Panc1 (cell line): ENCODE results near the gene RUFY2. TPM values are rescaled to one million over a fixed set of nuclear protein-coding genes. Genes with fewer than 3 reads are reported as not detected.

Experiments used
- ATAC-seq: fragments of 200-7000 bp; cut with Tn5 transposase; 2 replicates; pipeline ENCODE4 v1.9.1; 2020; ENCODE audit warnings: mild to moderate bottlenecking, moderate library complexity
- BruUV-seq: library from RNA; stranded (reverse); fragments of 400-500 nt; replicated peaks from 2 replicates; lab custom pipeline; 2021; lab: Mats Ljungman, UMichigan
- CTCF ChIA-PET: fragments of 300-600 bp; sonication (Branson Sonifier 250); formaldehyde crosslinking; loops from one replicate; lab custom pipeline; 2022; ENCODE audit warnings: antibody characterized with exemption; lab: Charles Lee
- POLR2A ChIA-PET: fragments of 300-600 bp; sonication (Branson Sonifier 250); formaldehyde crosslinking; loops from one replicate; lab custom pipeline; 2022; ENCODE audit warnings: antibody characterized with exemption; lab: Charles Lee
- DNase-seq: peaks from one replicate; pipeline ENCODE4 v3.0.0-alpha.2; 2010; ENCODE audit warnings: low read depth, low spot score
- H3K27ac ChIP-seq: 2 replicates; pipeline ENCODE4 v1.5.1; 2011; ENCODE audit warnings: mild to moderate bottlenecking, low read length, inconsistent platforms
- H3K27me3 ChIP-seq: fragments of 200-500 bp; sonication (Bioruptor generic); 2 replicates; pipeline ENCODE4 v1.6.0; 2014; ENCODE audit warnings: low read length, inconsistent platforms; ENCODE audit not compliant: control insufficient read depth, insufficient read depth
- H3K36me3 ChIP-seq: fragments of 200-500 bp; sonication (Bioruptor generic); 2 replicates; pipeline ENCODE4 v1.5.1; 2014; ENCODE audit warnings: inconsistent platforms, mild to moderate bottlenecking, low read length, moderate library complexity; ENCODE audit not compliant: control insufficient read depth, insufficient read depth
- H3K4me1 ChIP-seq: 2 replicates; pipeline ENCODE4 v1.5.1; 2011; ENCODE audit warnings: inconsistent platforms, mild to moderate bottlenecking, low read length, moderate library complexity; ENCODE audit not compliant: control insufficient read depth, insufficient read depth
- H3K4me3 ChIP-seq, 2 experiments: 2 replicates each; pipeline ENCODE4 v1.5.1; 2011 to 2012; ENCODE audit warnings: low read depth in 2 of 2, low read length in 2 of 2, mild to moderate bottlenecking in 2 of 2, inconsistent platforms in 1 of 2, moderate library complexity in 1 of 2
- H3K9me3 ChIP-seq: fragments of 200-500 bp; sonication (Bioruptor generic); 2 replicates; pipeline ENCODE4 v1.5.1; 2014; ENCODE audit warnings: low read depth, mild to moderate bottlenecking, inconsistent platforms, low read length, moderate library complexity; ENCODE audit not compliant: control insufficient read depth, insufficient read depth
- POLR2AphosphoS5 ChIP-seq: IDR thresholded peaks from 2 replicates; pipeline ENCODE4 v1.6.1; 2012; ENCODE audit warnings: mild to moderate bottlenecking, low read depth, low read length, moderate library complexity
- SIN3A ChIP-seq: IDR thresholded peaks from 2 replicates; pipeline ENCODE4 v1.6.1; 2012; ENCODE audit warnings: low read depth, mild to moderate bottlenecking, low read length, moderate library complexity, borderline replicate concordance; ENCODE audit not compliant: insufficient read depth
- TCF7L2 ChIP-seq: IDR thresholded peaks from 2 replicates; pipeline ENCODE4 v1.6.1; 2011; ENCODE audit warnings: mild to moderate bottlenecking, low read depth, low read length, inconsistent platforms
- in situ Hi-C: cut with HindIII; loops from 2 replicates; pipeline ENCODE4 v1.10.0; 2016; ENCODE audit warnings: low sequenced_read_pairs, low pct_unique_long_range_greater_than_20kb
- intact Hi-C: fragments of 100-400 bp; cut with micrococcal nuclease; formaldehyde crosslinking; loops from one replicate; pipeline ENCODE4 v1.10.0; 2022; ENCODE audit not compliant: unreplicated experiment
- total RNA-seq: library from RNA; stranded (reverse); gene quantifications from one replicate; pipeline ENCODE4 v1.2.1, GENCODE V29; 2021; ENCODE audit not compliant: unreplicated experiment
- TF ChIP-seq, protein P1 (sequence below), 2 experiments: IDR thresholded peaks; 2 replicates each; pipeline ENCODE4 v1.6.1; 2011 to 2012; ENCODE audit warnings: low read depth in 2 of 2, control low read depth in 1 of 2, low read length in 1 of 2, mild to moderate bottlenecking in 1 of 2, moderate library complexity in 1 of 2; ENCODE audit not compliant: insufficient read depth in 1 of 2
- TF ChIP-seq, protein P2 (sequence below): fragments of 450-650 bp; IDR thresholded peaks from 2 replicates; pipeline ENCODE4 v1.5.1; 2017; ENCODE audit warnings: mild to moderate bottlenecking

Gene RUFY2
- total RNA-seq, 1 experiment from 2014 or later: 25.1 TPM

- H3K9me3 ChIP-seq: no peaks in the 10 kb centered on the region
- no peak for DNase-seq
- peaks cover 13% of the 10 kb centered on the region; the same call in 1 of the 2 replicates for H3K4me1 ChIP-seq
- H3K27me3 ChIP-seq: no peaks in the 10 kb centered on the region
- BruUV-seq: no TSS peak
- no peak overlapping the region for H3K4me3 ChIP-seq
- ChIA-PET CTCF (interaction anchor here (0.6 to 3.0 kb wide), 5 partner anchors 13 to 218 kb away, joined by 3 to 30 read pairs (median 5); no protein-coding TSS in a partner anchor), POLR2A (interaction anchor here (0.6 kb wide), 2 partner anchors 219 to 488 kb away, joined by 3 to 6 read pairs; no protein-coding TSS in a partner anchor)
- H3K36me3 ChIP-seq: no peaks in the 10 kb centered on the region
- no peak overlapping the region for H3K27ac ChIP-seq
- TF ChIP-seq, protein P1, sequence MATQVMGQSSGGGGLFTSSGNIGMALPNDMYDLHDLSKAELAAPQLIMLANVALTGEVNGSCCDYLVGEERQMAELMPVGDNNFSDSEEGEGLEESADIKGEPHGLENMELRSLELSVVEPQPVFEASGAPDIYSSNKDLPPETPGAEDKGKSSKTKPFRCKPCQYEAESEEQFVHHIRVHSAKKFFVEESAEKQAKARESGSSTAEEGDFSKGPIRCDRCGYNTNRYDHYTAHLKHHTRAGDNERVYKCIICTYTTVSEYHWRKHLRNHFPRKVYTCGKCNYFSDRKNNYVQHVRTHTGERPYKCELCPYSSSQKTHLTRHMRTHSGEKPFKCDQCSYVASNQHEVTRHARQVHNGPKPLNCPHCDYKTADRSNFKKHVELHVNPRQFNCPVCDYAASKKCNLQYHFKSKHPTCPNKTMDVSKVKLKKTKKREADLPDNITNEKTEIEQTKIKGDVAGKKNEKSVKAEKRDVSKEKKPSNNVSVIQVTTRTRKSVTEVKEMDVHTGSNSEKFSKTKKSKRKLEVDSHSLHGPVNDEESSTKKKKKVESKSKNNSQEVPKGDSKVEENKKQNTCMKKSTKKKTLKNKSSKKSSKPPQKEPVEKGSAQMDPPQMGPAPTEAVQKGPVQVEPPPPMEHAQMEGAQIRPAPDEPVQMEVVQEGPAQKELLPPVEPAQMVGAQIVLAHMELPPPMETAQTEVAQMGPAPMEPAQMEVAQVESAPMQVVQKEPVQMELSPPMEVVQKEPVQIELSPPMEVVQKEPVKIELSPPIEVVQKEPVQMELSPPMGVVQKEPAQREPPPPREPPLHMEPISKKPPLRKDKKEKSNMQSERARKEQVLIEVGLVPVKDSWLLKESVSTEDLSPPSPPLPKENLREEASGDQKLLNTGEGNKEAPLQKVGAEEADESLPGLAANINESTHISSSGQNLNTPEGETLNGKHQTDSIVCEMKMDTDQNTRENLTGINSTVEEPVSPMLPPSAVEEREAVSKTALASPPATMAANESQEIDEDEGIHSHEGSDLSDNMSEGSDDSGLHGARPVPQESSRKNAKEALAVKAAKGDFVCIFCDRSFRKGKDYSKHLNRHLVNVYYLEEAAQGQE (IDR thresholded peaks at IDR 0.05; ENCODE audit: insufficient read depth in 1 of 2, low read depth in 2 of 2, low read length in 1 of 2): no peak
- TF ChIP-seq POLR2AphosphoS5: no peak
- TF ChIP-seq, protein P2, sequence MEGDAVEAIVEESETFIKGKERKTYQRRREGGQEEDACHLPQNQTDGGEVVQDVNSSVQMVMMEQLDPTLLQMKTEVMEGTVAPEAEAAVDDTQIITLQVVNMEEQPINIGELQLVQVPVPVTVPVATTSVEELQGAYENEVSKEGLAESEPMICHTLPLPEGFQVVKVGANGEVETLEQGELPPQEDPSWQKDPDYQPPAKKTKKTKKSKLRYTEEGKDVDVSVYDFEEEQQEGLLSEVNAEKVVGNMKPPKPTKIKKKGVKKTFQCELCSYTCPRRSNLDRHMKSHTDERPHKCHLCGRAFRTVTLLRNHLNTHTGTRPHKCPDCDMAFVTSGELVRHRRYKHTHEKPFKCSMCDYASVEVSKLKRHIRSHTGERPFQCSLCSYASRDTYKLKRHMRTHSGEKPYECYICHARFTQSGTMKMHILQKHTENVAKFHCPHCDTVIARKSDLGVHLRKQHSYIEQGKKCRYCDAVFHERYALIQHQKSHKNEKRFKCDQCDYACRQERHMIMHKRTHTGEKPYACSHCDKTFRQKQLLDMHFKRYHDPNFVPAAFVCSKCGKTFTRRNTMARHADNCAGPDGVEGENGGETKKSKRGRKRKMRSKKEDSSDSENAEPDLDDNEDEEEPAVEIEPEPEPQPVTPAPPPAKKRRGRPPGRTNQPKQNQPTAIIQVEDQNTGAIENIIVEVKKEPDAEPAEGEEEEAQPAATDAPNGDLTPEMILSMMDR: no peak
- no peak for TF ChIP-seq SIN3A
- no peak for TF ChIP-seq TCF7L2
- in situ Hi-C loops (no loop called here), intact Hi-C loops (loop anchor here (5.0 to 10.0 kb wide), 2 partner anchors 89 to 216 kb away; no protein-coding TSS in a partner anchor)
- no peak for ATAC-seq
Measured at GRCh38 chr10:68301301-68301700, 105.8 kb downstream of the RUFY2 start.

GRCh38 chr10:68296843-68297663 lies 110.0 kb downstream of the RUFY2 start:
- no TSS peak for BruUV-seq
- CTCF ChIA-PET: no interaction called here
- Histone ChIP-seq H3K4me3 (no peak overlapping the region), H3K9me3 (no peaks in the 10 kb centered on the region), H3K36me3 (no peaks in the 10 kb centered on the region), H3K4me1 (peaks cover 5% of the 10 kb centered on the region; the same call in 1 of the 2 replicates), H3K27me3 (no peaks in the 10 kb centered on the region), H3K27ac (no peak overlapping the region)
- POLR2A ChIA-PET: no interaction called here
- ATAC-seq (0 out of 2 replicates have a peak, but pooled peaks have one; percentile 42), DNase-seq (no peak)
- intact Hi-C loops (no loop called here), in situ Hi-C loops (no loop called here)
- no peak for TF ChIP-seq SIN3A
- TF ChIP-seq TCF7L2: no peak
- TF ChIP-seq POLR2AphosphoS5: no peak
- TF ChIP-seq, protein P2: no peak
- TF ChIP-seq, protein P1 (IDR thresholded peaks at IDR 0.05; ENCODE audit: insufficient read depth in 1 of 2, low read depth in 2 of 2, low read length in 1 of 2): no peak
